CD4-positive, alpha-beta T cell (primary cell): ENCODE data around the gene MEG3. TPM values are rescaled to one million over a fixed set of nuclear protein-coding genes. Genes with fewer than 3 reads are reported as not detected.

Source experiments
- ATAC-seq: fragments of 200-7000 bp; cut with Tn5 transposase; one replicate; pipeline ENCODE4 v1.10.0; 2022; ENCODE audit warnings: mild to moderate bottlenecking; ENCODE audit not compliant: poor library complexity
- CTCF ChIA-PET: fragments of 350-600 bp; sonication (Branson Sonifier 250); formaldehyde crosslinking; loops from one replicate; lab custom pipeline; 2021; ENCODE audit warnings: antibody characterized with exemption, inconsistent platforms; lab: Charles Lee
- POLR2A ChIA-PET: fragments of 350-600 bp; sonication (Branson Sonifier 250); formaldehyde crosslinking; loops from one replicate; lab custom pipeline; 2021; ENCODE audit warnings: antibody characterized with exemption, inconsistent platforms; lab: Charles Lee
- DNase-seq, 14 experiments: peaks; one replicate each; pipeline ENCODE4 v3.0.0-alpha.2; 2013 to 2020; ENCODE audit warnings: mixed read lengths in 2 of 14
- H3K27ac ChIP-seq, 2 donors: one replicate each; pipeline versions ENCODE4 v1.5.1 to v1.7.0; 2013; ENCODE audit warnings: low read length in 2 of 2, low read depth in 1 of 2, mild to moderate bottlenecking in 1 of 2
- H3K27me3 ChIP-seq, 2 experiments: 1 replicate in 1 of 2; 2 replicates in 1 of 2; pipeline versions ENCODE4 v1.6.1 to v1.7.0; 2013; ENCODE audit warnings: low read length in 2 of 2, control low read depth in 1 of 2, mild to moderate bottlenecking in 1 of 2, moderate library complexity in 1 of 2; ENCODE audit not compliant: insufficient read depth in 2 of 2, control insufficient read depth in 1 of 2
- H3K36me3 ChIP-seq: one replicate; pipeline ENCODE4 v1.6.1; 2013; ENCODE audit warnings: low read length, control low read depth; ENCODE audit not compliant: insufficient read depth
- H3K4me1 ChIP-seq: one replicate; pipeline ENCODE4 v1.6.1; 2013; ENCODE audit warnings: low read length, control low read depth; ENCODE audit not compliant: insufficient read depth
- H3K4me3 ChIP-seq: one replicate; pipeline ENCODE4 v1.5.1; 2013; ENCODE audit warnings: mild to moderate bottlenecking, low read length, moderate library complexity
- H3K9me3 ChIP-seq, 2 experiments: 1 replicate in 1 of 2; 2 replicates in 1 of 2; pipeline versions ENCODE4 v1.6.1 to v1.7.0; 2013; ENCODE audit warnings: low read length in 2 of 2, mild to moderate bottlenecking in 2 of 2, control low read depth in 1 of 2, moderate library complexity in 1 of 2; ENCODE audit not compliant: control insufficient read depth in 1 of 2, insufficient read depth in 1 of 2
- H3K27ac Mint-ChIP-seq: one replicate; pipeline ENCODE4 v1.8.0; 2020; ENCODE audit warnings: mixed read lengths
- H3K27me3 Mint-ChIP-seq: one replicate; pipeline ENCODE4 v1.8.0; 2021; ENCODE audit warnings: mixed read lengths
- H3K36me3 Mint-ChIP-seq: one replicate; pipeline ENCODE4 v1.8.0; 2021; ENCODE audit warnings: low read depth, mixed read lengths
- H3K4me1 Mint-ChIP-seq: one replicate; pipeline ENCODE4 v1.8.0; 2021; ENCODE audit warnings: low read depth, mixed read lengths
- H3K4me3 Mint-ChIP-seq: one replicate; pipeline ENCODE4 v1.8.0; 2020; ENCODE audit warnings: mild to moderate bottlenecking, mixed read lengths
- H3K9me3 Mint-ChIP-seq: one replicate; pipeline ENCODE4 v1.8.0; 2020; ENCODE audit warnings: mixed read lengths
- CTCF ChIP-seq: fragments of 200-600 bp; IDR thresholded peaks from one replicate; pipeline ENCODE4 v1.8.0; 2022; ENCODE audit warnings: antibody characterized with exemption, mild to moderate bottlenecking
- intact Hi-C, 2 experiments: fragments of 100-400 bp; cut with DNase I in 1 of 2; cut with micrococcal nuclease in 1 of 2; formaldehyde crosslinking; loops; one replicate each; pipeline versions ENCODE4 v1.15.1 to v1.9.0; 2023 to 2025; cut with DNase I, micrococcal nuclease
- total RNA-seq, 174 experiments: library from RNA in 2 of 174; stranded (reverse) in 2 of 174; gene quantifications; one replicate each; pipeline ENCODE4 v1.2.3 and lab custom pipeline; 2021 to 2026

Gene MEG3
- total RNA-seq, 2 experiments from 2014 or later, result not detected

GRCh38 chr14:100786131-100786530, 39.8 kb upstream of the MEG3 start:
- no peaks in the 10 kb centered on the region for H3K9me3 Mint-ChIP-seq
- no peaks in the 10 kb centered on the region for H3K36me3 Mint-ChIP-seq
- H3K4me3 ChIP-seq, result no peak overlapping the region
- intact Hi-C loops, result no loop called here
- DNase-seq (no peak), ATAC-seq (no peak)
- H3K36me3 ChIP-seq, result no peaks in the 10 kb centered on the region
- no peak for TF ChIP-seq CTCF
- H3K9me3 ChIP-seq, result no peaks in the 10 kb centered on the region
- ChIA-PET CTCF (no interaction called here), POLR2A (no interaction called here)
- H3K27me3 Mint-ChIP-seq, result peaks cover 8% of the 10 kb centered on the region
- H3K4me1 ChIP-seq, result no peaks in the 10 kb centered on the region
- no peak overlapping the region for H3K27ac ChIP-seq
- no peak overlapping the region for H3K4me3 Mint-ChIP-seq
- H3K27ac Mint-ChIP-seq, result no peak overlapping the region
- H3K4me1 Mint-ChIP-seq, result no peaks in the 10 kb centered on the region
- H3K27me3 ChIP-seq, result no peaks in the 10 kb centered on the region

- H3K27me3 ChIP-seq, result peaks cover 0 to 3% of the 10 kb centered on the region in 2 experiments
- ChIA-PET POLR2A (no interaction called here), CTCF (no interaction called here)
- no peak for ATAC-seq
- intact Hi-C loops, result no loop called here
- DNase-seq, result no peak
- H3K27ac Mint-ChIP-seq, result no peak overlapping the region
- no peaks in the 10 kb centered on the region for H3K36me3 ChIP-seq
- no peaks in the 10 kb centered on the region for H3K9me3 Mint-ChIP-seq
- peaks cover 13% of the 10 kb centered on the region for H3K27me3 Mint-ChIP-seq
- TF ChIP-seq CTCF, result no peak
- no peaks in the 10 kb centered on the region for H3K36me3 Mint-ChIP-seq
- H3K4me3 ChIP-seq, result no peak overlapping the region
- no peaks in the 10 kb centered on the region for H3K4me1 ChIP-seq
- H3K4me3 Mint-ChIP-seq, result no peak overlapping the region
- H3K4me1 Mint-ChIP-seq, result no peaks in the 10 kb centered on the region
- no peaks in the 10 kb centered on the region for H3K9me3 ChIP-seq
- no peak overlapping the region for H3K27ac ChIP-seq
These were observed 39.2 kb upstream of the MEG3 start for GRCh38 chr14:100786576-100787219.

- POLR2A ChIA-PET, result no interaction called here
- H3K27ac ChIP-seq, result no peak overlapping the region
- DNase-seq (no peak), ATAC-seq (no peak)
- Mint-ChIP-seq H3K4me3 (no peak overlapping the region), H3K4me1 (no peaks in the 10 kb centered on the region), H3K36me3 (no peaks in the 10 kb centered on the region), H3K27me3 (peaks cover 17% of the 10 kb centered on the region), H3K27ac (no peak overlapping the region), H3K9me3 (no peaks in the 10 kb centered on the region)
- peaks cover 0 to 7% of the 10 kb centered on the region in 2 experiments for H3K27me3 ChIP-seq
- no peak for TF ChIP-seq CTCF
- intact Hi-C loops, result no loop called here
- no peak overlapping the region for H3K4me3 ChIP-seq
- H3K4me1 ChIP-seq, result no peaks in the 10 kb centered on the region
- H3K9me3 ChIP-seq, result no peaks in the 10 kb centered on the region
- CTCF ChIA-PET, result no interaction called here
- no peaks in the 10 kb centered on the region for H3K36me3 ChIP-seq
These were observed 38.3 kb upstream of the MEG3 start for GRCh38 chr14:100787659-100788058.
